Esophagus squamous epithelium (tissue), 4 donors: Measurements from ENCODE around the gene ODF4.

Experiments used
- POLR2A ChIP-seq, 4 donors: fragments of 450-650 bp; IDR thresholded peaks; one replicate each; pipeline ENCODE4 v1.6.1; 2017; ENCODE audit warnings: antibody characterized with exemption in 4 of 4, mild to moderate bottlenecking in 4 of 4, moderate library complexity in 3 of 4
- TF ChIP-seq, protein P1 (sequence below), 6 experiments: fragments of 450-650 bp in 4 of 6; fragments of 200-600 bp in 2 of 6; sonication (generic) in 2 of 6; IDR thresholded peaks; one replicate each; pipeline ENCODE4 v1.5.1; 2016 to 2019; ENCODE audit warnings: antibody characterized with exemption in 6 of 6, mild to moderate bottlenecking in 4 of 6, moderate library complexity in 4 of 6

DNA sequence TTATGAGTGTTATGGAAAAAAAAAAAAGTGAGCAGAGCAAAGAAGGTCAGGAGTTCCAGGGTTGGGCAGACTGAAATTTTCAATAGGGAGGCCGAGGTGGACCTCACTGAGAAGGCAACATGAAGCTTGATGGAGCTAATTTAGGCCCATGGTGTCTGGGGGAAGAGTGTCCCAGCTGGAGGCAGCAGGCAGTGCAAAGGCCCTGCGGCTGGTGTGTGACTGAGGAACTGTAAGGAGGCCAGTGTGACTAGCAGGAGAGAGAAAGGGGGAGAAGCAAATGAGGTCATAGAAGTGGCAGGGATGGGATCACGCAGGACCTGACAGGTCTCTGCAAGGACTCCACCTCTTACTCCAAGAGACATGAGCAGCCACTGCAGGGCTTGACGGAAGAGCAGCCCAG lies 19.4 kb upstream of the ODF4 start:
- no peak for TF ChIP-seq POLR2A (IDR thresholded peaks at IDR 0.05)
- TF ChIP-seq, protein P1, sequence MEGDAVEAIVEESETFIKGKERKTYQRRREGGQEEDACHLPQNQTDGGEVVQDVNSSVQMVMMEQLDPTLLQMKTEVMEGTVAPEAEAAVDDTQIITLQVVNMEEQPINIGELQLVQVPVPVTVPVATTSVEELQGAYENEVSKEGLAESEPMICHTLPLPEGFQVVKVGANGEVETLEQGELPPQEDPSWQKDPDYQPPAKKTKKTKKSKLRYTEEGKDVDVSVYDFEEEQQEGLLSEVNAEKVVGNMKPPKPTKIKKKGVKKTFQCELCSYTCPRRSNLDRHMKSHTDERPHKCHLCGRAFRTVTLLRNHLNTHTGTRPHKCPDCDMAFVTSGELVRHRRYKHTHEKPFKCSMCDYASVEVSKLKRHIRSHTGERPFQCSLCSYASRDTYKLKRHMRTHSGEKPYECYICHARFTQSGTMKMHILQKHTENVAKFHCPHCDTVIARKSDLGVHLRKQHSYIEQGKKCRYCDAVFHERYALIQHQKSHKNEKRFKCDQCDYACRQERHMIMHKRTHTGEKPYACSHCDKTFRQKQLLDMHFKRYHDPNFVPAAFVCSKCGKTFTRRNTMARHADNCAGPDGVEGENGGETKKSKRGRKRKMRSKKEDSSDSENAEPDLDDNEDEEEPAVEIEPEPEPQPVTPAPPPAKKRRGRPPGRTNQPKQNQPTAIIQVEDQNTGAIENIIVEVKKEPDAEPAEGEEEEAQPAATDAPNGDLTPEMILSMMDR (IDR thresholded peaks at IDR 0.05) = no peak
